ENCODE measurements around the gene PCK2.
"Not testable (repeated sequence)": the region's sequence is repeated elsewhere in the genome, so short reads cannot be mapped to it uniquely, and the experiment has no call there.

PCK2 gene

DNA sequence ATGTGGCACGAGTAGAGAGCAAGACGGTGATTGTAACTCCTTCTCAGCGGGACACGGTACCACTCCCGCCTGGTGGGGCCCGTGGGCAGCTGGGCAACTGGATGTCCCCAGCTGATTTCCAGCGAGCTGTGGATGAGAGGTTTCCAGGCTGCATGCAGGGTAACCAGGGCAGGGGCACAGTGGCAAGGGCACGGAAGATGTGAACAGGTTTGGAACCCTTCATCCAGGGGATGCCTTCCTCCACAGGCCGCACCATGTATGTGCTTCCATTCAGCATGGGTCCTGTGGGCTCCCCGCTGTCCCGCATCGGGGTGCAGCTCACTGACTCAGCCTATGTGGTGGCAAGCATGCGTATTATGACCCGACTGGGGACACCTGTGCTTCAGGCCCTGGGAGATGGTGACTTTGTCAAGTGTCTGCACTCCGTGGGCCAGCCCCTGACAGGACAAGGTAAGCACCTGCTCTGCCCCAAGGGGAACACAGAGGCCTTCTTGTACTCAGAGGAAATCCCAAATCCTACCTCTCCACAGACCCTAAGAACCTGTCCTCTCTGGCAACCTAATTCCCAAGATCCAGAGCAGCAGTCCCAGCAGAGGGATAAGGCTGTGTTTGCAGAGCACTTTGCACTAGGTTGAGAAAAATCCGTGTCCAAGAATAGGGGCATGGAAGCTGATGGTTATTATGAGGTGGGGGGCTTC lies 4.3 kb downstream of the PCK2 start:
- no peak for DNase-seq

DNA sequence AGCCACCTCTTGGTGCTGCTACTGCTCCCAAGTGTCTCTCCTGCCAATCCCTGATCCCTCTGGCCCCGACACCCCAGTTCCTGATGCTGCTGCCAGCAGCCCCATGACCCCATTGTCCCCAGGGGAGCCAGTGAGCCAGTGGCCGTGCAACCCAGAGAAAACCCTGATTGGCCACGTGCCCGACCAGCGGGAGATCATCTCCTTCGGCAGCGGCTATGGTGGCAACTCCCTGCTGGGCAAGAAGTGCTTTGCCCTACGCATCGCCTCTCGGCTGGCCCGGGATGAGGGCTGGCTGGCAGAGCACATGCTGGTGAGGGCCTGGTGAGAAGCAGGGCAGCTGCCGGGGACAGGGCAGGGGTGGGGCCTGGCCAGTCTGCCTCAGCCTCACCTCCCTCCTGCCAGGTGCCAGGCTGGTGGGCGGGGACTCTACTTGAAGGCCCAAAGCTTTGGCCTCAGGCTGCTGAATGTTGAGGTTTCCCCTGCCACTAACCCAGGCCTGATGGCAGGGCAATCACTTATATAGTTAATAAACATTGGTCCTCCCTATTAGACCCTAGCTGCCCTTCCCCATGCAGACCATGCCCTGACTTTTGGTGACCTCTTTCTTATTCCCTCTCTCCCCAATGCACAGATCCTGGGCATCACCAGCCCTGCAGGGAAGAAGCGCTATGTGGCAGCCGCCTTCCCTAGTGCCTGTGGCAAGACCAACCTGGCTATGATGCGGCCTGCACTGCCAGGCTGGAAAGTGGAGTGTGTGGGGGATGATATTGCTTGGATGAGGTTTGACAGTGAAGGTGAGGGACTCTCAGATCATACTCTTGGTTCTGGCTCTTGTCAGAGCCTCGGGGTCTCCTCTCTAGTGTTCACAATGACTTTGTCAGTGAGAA lies 5.1 kb downstream of the PCK2 start:
- DNase-seq: no peak

DNA sequence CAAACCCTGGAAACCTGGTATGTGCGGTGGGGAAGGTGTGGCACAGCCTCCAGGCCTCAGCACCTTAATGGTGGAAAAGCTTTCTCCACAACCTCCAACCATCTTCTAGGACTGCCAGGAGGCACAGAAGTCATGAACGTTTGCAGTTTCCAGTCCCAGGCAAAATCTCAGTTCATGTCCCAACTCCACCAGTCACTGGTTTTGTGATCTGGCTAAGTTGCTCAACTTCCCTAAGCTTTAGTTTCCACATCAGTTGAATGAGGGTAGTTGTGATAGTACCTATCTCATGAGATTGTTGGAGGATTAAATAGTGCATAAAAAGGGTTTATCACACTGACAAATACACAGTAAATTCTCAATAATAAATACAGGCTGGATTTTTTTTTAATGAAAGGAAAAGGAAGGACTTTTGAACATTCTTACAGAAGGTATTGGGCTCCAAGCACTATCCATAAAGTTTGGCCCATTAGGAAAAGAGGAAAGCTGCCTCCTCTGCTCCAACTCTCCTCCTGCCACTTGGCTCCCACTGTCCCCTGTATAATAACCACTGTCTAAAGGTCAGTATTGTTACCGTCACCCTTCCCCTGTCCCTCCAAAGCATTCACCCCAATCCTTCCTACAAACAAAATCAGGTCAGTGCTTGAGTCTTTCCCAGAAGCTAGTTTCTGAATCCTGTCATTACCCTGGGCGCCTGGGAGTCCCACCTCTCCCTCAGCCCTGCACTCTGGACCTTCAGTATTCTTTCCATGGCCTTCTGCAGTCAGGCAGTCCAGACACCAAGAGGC lies 6.3 kb downstream of the PCK2 start:
- DNase-seq: no peak

DNA sequence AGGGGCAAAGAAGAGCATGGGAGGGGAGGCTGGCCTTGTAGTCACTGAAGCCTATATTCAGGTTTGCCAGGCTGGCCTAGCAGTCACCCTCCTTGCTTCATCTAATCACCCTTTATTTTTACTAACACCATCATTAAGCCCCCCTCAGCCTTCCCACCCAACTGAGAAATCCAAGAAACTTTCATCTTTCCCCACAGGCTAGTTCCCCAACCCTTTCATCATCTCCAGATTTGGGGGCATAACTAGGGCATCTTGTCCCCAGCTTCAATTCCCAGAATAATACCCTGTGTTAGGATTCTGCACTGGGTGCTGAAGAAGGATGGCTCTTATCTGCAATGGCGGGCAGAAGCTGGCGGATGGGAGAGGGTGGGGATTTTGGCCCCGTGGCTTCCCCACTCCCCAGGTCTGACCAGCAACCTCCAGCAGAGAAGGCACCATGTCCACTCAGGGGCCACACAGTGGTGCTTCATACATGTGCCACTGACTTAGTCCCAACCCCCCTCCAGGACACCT lies 6.9 kb downstream of the PCK2 start:
- no peak for DNase-seq

DNA sequence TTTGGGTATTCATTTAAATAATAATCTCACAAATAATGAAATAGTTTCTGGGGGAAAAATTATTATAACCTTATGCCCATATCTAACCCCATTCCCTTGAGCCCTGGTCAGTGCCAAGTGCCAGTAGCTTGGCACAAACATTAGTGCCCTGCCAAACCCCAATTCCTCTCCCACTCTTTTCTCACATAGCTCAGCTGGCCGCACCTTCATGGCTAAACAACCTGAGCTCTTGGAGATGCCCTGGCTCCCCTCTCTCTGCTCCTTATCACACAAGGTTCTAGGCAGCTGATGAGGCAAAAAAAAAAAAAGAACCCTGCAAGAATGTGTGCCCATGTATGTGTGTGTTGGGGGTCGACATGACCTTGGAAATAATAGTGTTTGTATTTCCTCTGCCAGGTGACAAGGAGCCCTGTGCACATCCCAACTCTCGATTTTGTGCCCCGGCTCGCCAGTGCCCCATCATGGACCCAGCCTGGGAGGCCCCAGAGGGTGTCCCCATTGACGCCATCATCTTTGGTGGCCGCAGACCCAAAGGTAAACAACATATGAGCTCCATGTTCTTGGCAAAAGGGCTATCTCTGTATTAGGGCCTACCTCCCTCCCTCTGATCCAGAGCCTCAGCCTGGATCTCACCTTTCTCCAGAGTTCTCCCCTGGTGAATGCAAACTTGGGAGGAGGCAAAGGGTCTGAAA lies 8.4 kb downstream of the PCK2 start:
- no peak for DNase-seq

DNA sequence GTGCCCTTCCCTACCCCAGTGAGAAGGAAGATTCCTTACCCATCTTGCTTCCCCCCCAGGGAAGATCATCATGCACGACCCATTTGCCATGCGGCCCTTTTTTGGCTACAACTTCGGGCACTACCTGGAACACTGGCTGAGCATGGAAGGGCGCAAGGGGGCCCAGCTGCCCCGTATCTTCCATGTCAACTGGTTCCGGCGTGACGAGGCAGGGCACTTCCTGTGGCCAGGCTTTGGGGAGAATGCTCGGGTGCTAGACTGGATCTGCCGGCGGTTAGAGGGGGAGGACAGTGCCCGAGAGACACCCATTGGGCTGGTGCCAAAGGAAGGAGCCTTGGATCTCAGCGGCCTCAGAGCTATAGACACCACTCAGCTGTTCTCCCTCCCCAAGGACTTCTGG lies 9.3 kb downstream of the PCK2 start:
- no peak for DNase-seq

DNA sequence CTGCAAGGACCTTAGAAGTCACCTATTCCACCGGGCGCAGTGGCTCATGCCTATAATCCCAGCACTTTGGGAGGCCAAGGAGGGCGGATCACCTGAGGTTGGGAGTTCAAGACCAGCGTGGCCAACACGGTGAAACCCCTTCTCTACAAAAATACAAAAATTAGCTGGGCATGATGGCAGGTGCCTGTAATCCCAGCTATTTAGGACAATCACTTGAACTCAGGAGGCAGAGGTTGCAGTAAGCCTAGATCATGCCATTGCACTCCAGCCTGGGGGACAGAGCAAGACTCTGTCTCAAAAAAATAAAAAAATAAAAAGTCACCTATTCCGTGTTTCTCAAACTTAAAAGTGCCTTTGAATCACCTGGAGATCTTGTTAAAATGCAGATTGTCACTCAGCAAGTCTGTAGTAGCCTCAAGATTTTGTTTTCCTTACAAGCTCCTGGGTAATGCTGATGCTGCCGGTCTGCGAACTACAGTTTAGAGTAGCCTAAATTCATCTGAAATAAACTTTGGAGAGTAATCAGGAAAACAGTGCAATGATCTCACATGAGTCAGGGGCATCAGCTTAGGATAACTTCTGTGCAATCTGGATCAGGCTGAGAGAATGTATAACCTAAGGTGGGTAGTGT lies 11.6 kb downstream of the PCK2 start:
- not testable (repeated sequence) for DNase-seq

DNA sequence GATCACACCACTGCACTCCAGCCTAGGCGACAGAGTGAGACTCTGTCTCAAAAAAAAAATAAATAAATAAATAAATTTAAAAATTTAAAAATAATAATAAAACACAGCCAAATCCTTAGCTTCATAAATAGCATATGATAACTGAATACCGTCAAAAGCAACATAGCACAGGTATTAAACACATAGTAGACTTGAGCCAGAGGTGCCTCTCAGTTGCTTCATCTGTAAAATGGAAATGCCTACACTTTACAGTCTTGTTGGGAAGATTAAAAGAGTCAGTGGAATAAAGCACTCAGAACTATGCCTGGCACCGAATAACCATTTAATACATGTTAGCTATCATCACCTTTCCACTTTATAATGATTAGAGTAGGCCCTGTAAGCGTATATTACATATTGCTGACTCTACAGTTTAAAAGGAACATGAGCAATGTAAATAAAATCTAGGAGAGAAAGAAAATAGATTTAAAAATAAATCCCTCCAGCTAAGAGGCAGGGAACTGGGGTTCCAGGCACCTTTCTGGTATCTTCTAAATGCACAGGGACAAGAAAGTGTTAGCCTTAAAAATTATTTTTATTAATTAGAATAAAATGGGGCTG lies 12.7 kb downstream of the PCK2 start:
- DNase-seq: no peak

DNA sequence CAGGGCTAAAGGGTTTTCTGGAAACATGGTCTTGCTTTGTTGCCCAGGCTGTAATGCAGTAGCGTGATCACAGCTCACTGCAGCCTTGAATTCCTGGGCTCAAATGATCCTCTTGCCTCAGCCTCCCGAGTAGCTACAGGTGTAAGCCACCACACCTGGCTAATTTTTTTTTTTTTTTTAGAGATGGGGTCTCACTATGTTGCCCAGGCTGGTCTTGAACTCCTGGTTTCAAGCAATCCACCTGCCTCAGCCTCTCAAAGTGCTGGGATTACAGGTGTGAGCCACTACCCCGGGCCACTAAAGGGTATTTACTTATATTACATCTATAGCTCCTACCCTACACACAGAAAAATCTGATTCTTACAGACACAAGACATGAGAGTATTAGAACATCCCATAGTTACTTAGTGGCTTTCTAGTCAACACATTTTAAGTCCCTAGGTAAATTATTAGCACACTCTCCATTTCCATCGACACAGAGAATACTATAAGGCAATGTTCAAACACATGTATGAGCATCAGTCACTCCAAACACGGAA lies 14.3 kb downstream of the PCK2 start:
- DNase-seq: no peak

DNA sequence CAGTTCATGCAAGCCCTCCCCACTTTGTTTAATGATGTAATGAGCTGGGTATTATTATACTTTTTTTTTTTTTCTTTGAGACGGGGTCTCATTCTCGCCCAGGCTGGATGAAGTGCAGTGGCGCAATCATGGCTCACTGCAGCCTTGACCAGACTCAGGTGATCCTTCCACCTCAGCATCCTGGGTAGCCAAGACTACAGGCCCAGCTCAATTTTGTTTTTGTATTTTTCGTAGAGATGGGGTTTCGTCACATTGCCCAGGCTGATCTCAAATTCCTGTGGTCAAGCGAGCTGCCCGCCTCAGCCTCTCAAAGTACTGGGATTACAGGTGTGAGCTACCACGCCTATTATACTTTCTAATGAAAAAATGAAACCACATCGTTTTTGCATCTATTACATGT lies 15.9 kb downstream of the PCK2 start:
- DNase-seq: no peak

DNA sequence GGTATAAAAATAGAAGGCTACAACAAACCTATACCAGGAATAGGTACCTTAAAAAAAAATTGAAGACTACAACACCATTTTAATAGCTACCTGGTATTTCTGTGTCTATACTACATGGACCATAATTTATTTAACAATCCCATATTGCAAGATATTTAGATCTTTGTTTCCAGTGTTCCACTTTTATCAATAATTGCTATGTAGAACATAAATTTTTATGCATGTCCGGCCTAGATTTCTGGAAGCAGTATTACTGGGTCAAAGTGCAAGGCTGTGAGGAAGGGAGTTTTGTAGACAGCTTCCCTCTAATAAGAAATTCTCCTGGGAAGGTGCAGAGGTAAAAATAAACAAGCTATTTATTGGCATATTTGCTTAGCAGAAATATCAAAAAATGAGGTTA lies 16.4 kb downstream of the PCK2 start:
- no peak for DNase-seq

DNA sequence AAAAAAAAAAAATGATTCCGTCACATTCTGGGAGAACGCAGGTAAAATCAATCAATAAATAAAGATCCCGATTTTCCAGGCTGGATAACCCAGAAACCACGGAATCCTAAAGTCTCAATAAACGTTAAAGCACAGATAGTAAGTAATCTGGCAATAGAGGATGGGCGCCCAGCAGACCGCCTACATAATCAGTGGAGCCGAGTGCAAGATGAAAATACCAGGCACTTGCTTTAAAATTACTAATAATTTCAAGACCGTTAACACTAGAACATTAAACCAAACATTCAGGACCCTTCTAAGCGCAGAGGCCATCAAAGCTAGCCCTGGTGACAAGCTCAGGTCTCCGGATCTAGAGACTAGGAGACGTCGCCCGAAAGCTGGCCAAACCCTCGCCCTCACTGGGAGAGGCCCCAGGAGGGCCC lies 19.3 kb downstream of the PCK2 start:
- DNase-seq: no peak

DNA sequence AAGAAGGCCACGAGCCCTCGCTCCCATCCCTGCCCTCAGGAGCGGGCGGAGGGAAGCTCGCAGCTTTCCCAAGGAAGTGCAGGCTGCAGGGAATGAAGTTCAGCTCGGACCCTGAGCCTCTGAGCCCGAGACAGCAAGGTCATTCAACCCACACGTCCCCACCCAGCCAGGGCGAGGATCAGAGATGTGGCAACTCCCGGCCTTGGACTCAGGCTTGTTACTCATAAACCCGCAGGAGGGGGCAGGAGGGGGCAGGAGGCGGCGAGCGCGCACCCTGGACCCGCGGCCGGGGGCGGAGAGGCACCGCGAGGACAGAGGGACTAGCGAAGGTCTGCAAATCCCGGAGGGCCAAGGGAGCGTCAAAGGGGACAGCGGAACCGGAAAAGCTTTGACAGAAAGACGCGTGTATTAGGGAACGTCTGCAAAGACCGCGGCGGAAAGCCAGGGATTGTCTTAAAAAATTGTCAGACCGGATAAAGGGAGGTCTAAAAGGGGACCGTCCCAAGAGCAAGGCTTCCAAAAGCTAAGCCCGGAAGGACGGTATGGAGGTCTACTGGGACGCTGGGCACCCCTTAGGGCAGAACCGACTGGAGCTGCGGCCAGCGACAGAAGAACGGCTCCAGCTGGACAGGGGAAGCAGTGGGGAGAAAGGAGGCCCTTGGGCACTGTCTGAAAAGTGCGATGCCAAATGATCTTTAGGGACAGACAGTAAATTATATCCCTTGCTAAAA lies 19.9 kb downstream of the PCK2 start:
- peak; percentile 88 for DNase-seq

DNA sequence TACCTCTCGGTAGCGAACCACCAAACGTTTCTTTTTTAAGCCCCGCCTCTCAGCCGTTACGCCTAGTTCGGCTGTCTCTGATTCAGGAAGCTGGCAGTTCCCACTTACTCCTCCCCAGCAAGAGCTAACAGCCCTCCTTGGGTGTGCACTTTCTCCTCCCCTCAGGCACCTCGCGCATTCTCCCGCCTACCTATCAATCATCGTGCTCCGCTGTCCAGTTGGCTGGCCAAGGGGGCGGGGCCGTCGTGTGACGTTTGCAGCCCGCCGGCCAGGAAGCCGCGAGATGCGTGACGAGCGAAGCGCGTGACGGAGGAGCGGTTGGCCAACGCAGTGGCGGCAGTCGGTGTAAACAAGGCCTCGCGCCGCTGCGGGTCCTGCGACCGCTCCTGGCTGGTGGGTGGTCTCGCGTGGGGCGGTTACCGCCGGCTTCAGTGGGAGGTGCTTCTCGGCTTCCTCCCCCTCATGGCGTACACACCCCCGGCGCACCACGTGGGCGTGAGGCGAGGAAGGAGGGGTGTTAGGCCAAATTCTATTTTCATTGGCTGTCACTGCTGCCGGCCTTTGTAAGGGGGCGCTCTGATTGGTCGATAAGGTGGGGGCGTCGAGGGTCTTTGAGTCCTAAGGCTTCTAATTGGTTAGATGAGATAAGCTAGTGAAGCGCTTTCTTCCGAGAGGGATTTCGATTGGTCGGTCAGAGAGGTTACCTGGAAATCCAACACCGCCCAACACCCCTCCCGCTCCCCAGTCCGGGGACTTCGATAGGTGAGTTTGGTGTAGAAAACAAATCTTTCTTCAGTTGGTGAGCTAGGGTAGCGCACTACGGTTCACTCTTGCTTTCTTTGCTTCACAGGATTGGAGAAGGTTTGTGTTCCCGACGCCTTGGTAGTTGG lies 20.7 kb downstream of the PCK2 start, which contains the start of the genes DCAF11 and NRL:
DCAF11 (plus strand) TSS at position 246 of the 890 bp plus-strand sequence. CDS start 818 bp downstream, outside the sequence.
NRL (minus strand) TSS at position 418 of the 890 bp plus-strand sequence. CDS start 32,101 bp downstream, outside the sequence.
- peak; percentile 100 for DNase-seq

DNA sequence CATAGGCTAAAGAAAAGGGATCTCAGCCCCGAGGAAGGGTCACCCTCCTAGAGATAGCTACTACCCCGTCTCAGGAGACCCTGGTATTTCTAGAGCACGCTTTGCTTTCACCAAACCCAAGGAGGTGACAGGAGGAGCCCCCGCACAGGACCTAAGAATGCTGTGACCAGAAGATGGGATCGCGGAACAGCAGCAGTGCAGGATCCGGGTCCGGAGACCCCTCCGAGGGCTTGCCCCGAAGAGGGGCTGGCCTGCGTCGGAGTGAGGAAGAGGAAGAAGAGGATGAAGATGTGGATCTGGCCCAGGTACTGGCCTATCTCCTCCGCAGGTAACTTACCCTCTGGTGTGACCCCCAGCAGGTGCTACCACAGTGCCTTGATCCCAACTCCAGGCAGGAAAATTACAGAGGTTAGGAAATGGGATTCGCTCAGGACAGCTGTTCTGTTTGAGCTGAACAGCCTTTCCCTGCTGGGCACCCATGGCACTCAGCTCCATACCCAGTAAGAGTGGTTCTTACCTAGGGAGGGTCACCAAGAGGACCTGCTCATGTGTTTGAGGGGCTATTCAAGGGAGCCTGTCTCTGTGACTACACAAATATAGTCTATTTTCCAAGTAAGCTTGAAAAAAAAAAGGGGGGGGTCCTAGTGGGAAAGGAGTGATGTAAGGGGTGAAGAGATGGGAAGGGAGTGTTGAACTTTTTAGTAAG lies 21.5 kb downstream of the PCK2 start:
- no peak for DNase-seq

DNA sequence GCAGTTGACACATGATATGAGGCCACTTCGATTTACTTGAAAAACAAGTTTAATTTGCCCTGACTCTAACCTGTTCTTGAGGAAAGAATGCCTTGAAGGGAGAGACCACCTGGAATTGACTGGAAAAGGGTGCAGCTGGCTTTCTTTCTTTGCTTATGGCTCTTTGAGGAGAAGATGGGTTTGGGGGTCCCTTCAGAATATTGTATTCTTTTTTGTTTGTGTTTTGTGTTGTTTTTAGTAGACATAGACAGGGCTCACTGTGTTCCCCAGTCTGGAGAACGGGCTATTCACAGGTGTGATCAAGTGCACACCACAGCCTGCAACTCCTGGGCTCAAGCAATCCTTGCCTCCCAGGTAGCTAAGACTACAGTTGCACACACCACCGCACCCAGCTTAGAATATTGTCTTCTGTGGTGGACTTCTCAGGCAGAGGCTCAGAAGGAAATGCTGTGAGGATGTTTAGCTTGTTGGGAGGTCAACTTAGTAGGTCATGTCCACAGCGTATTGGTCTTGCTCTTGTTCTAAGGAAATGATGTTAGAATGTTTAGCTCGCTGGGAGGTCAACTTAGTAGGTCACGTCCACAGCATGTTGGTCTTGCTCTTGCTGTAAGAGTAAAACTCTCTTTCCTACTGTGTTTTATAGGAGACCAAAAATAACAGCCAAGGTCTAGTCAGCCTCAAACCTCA lies 22.2 kb downstream of the PCK2 start:
- DNase-seq: no peak

DNA sequence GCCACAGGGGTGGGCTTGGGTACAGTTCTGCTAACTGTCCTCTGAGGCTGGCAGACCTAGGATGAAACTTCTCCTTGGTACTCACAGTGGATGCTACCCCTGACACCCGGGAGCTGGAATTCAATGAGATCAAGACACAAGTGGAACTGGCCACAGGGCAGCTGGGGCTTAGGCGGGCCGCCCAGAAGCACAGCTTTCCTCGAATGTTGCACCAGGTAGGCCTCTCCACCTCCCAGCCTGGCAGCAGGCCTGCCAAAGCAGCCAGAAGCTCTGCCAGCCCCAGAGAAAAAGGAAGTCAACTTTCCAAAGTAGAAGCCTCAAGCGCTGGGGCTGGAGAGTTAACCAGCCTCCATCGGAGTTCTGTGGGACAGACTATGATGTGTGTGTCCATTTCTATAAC lies 23.1 kb downstream of the PCK2 start:
- DNase-seq: no peak

DNA sequence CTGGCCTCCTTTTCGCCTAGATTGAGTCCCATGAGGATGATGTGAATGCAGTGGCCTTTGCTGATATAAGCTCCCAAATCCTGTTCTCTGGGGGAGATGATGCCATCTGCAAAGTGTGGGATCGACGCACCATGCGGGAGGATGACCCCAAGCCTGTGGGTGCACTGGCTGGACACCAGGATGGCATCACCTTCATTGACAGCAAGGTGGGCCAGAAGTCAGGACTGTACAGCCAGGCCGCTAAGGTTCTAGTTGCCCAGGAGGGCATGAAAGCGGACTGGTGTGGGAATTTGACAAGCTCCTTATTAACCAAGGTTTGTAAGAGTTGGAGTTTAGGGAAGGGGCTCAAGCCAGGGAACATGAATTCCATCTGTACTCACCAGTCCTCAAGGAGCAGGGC lies 25.6 kb downstream of the PCK2 start:
- no peak for DNase-seq

All from fibroblast of skin of right quadriceps (primary cell).